Tibial nerve (tissue), 4 donors: ENCODE results near the gene KNTC1. TPM values are rescaled to one million over a fixed set of nuclear protein-coding genes. Genes with fewer than 3 reads are reported as not detected.

Experiments used
- DNase-seq, 2 donors: peaks; one replicate each; pipeline ENCODE4 v3.0.0-alpha.2; 2019; ENCODE audit warnings: low spot score in 2 of 2
- H3K27ac ChIP-seq, 4 donors: fragments of 200-600 bp; sonication (generic) in 3 of 4; one replicate each; pipeline ENCODE4 v1.5.1; 2017 to 2019; ENCODE audit warnings: mild to moderate bottlenecking in 1 of 4
- H3K27me3 ChIP-seq, 2 donors: fragments of 200-600 bp; sonication (generic) in 1 of 2; one replicate each; pipeline versions ENCODE4 v1.5.1 to v1.6.0; 2017 to 2019
- H3K36me3 ChIP-seq, 3 donors: fragments of 200-600 bp; sonication (generic); one replicate each; pipeline ENCODE4 v1.5.1; 2018 to 2019
- H3K4me1 ChIP-seq, 4 donors: fragments of 200-600 bp; sonication (generic) in 3 of 4; one replicate each; pipeline ENCODE4 v1.5.1; 2017 to 2019
- H3K4me3 ChIP-seq, 4 donors: fragments of 200-600 bp; sonication (generic) in 3 of 4; one replicate each; pipeline ENCODE4 v1.5.1; 2017 to 2019; ENCODE audit warnings: mild to moderate bottlenecking in 1 of 4, moderate library complexity in 1 of 4
- H3K9me3 ChIP-seq, 4 donors: fragments of 200-600 bp; sonication (generic) in 3 of 4; one replicate each; pipeline ENCODE4 v1.5.1; 2017 to 2019
- CTCF ChIP-seq, 5 experiments: fragments of 200-600 bp in 3 of 5; fragments of 450-650 bp in 2 of 5; sonication (generic) in 3 of 5; IDR thresholded peaks; one replicate each; pipeline ENCODE4 v1.5.1; 2016 to 2019; ENCODE audit warnings: antibody characterized with exemption in 5 of 5, mild to moderate bottlenecking in 3 of 5, moderate library complexity in 2 of 5
- EP300 ChIP-seq, 2 donors: sonication (generic); formaldehyde crosslinking; IDR thresholded peaks; one replicate each; pipeline ENCODE4 v1.6.1; 2017; ENCODE audit warnings: antibody characterized with exemption in 2 of 2, mild to moderate bottlenecking in 1 of 2
- POLR2A ChIP-seq, 2 donors: fragments of 450-650 bp; IDR thresholded peaks; one replicate each; pipeline ENCODE4 v1.6.1; 2017; ENCODE audit warnings: antibody characterized with exemption in 2 of 2, mild to moderate bottlenecking in 2 of 2, moderate library complexity in 2 of 2
- WGBS, 2 donors: methylation state at CpG; one replicate each; pipeline ENCODE4 v1.1.5; 2018; 5-methylcytosine and 5-hydroxymethylcytosine counted together
- total RNA-seq, 4 donors: library from RNA; depleted of rRNA; stranded (reverse); fragments of >200 nt; gene quantifications; one replicate each; pipeline ENCODE4 v1.1.0, GENCODE V29; 2016

Gene KNTC1
- total RNA-seq, 4 donors from 2014 or later: 14.2 to 27.8 (median 19.7) TPM

- TF ChIP-seq EP300 (IDR thresholded peaks at IDR 0.05) (no peak), CTCF (IDR thresholded peaks at IDR 0.05) (no peak)
- no peak for DNase-seq
- Histone ChIP-seq H3K36me3 (peaks cover 8 to 78% (median 39%) of the 10 kb centered on the region in 3 donors), H3K9me3 (no peaks in the 10 kb centered on the region), H3K27ac (no peak overlapping the region), H3K4me1 (peaks cover 0 to 32% (median 22%) of the 10 kb centered on the region in 4 donors), H3K4me3 (no peak overlapping the region), H3K27me3 (no peaks in the 10 kb centered on the region)
- 81 to 92% methylated on average over 1 of the region's 1 CpG for WGBS, 2 donors
Observed at GRCh38 chr12:122519418-122519817, 7.6 kb upstream of the KNTC1 start.

GRCh38 chr12:122520676-122521075 is 6.4 kb upstream of the KNTC1 start:
- Histone ChIP-seq H3K4me1 (peaks cover 0 to 41% (median 32%) of the 10 kb centered on the region in 4 donors), H3K27ac (no peak overlapping the region), H3K36me3 (peaks cover 8 to 66% (median 30%) of the 10 kb centered on the region in 3 donors), H3K4me3 (no peak overlapping the region), H3K27me3 (no peaks in the 10 kb centered on the region), H3K9me3 (no peaks in the 10 kb centered on the region)
- WGBS, 2 donors: 93% methylated on average over 4 of the region's 4 CpGs
- DNase-seq: no peak
- TF ChIP-seq CTCF (IDR thresholded peaks at IDR 0.05): no peak
- no peak for TF ChIP-seq POLR2A (IDR thresholded peaks at IDR 0.05)
- no peak for TF ChIP-seq EP300 (IDR thresholded peaks at IDR 0.05)

- Histone ChIP-seq H3K27ac (peak overlapping the region in 3 of 4 donors; percentile 1 to 82 (median 45)), H3K4me3 (peak overlapping the region in 1 of 4 donors; percentile 49), H3K9me3 (no peaks in the 10 kb centered on the region), H3K27me3 (no peaks in the 10 kb centered on the region), H3K36me3 (peaks cover 3 to 40% (median 9%) of the 10 kb centered on the region in 3 donors), H3K4me1 (peaks cover 0 to 53% (median 35%) of the 10 kb centered on the region in 4 donors)
- 30 to 38% methylated on average over 8 of the region's 8 CpGs for WGBS, 2 donors
- no peak for TF ChIP-seq POLR2A (IDR thresholded peaks at IDR 0.05)
- TF ChIP-seq CTCF (IDR thresholded peaks at IDR 0.05): no peak
- no peak for TF ChIP-seq EP300 (IDR thresholded peaks at IDR 0.05)
- no peak for DNase-seq
Observed at GRCh38 chr12:122523280-122523679, 3.8 kb upstream of the KNTC1 start.

GRCh38 chr12:122523846-122524718 is 3.0 kb upstream of the KNTC1 start:
- no peak for DNase-seq
- Histone ChIP-seq H3K27ac (peak overlapping the region in 2 of 4 donors; percentile 82 to 97), H3K4me3 (peak overlapping the region in 3 of 4 donors; percentile 34 to 49 (median 40)), H3K9me3 (no peaks in the 10 kb centered on the region), H3K4me1 (peaks cover 0 to 57% (median 35%) of the 10 kb centered on the region in 4 donors), H3K36me3 (peaks cover 0 to 32% (median 5%) of the 10 kb centered on the region in 3 donors), H3K27me3 (no peaks in the 10 kb centered on the region)
- 16 to 18% methylated on average over 8 of the region's 8 CpGs for WGBS, 2 donors
- TF ChIP-seq EP300 (IDR thresholded peaks at IDR 0.05) (no peak), POLR2A (IDR thresholded peaks at IDR 0.05) (no peak), CTCF (IDR thresholded peaks at IDR 0.05) (no peak)

- H3K9me3 ChIP-seq: no peaks in the 10 kb centered on the region
- peaks cover 0 to 45% (median 29%) of the 10 kb centered on the region in 4 donors for H3K4me1 ChIP-seq
Observed at GRCh38 chr12:122527478-122527944, 462 bp downstream of the KNTC1 start.

More at GRCh38 chr12:122527478-122527944, 462 bp downstream of the KNTC1 start:
- Histone ChIP-seq H3K36me3 (no peaks in the 10 kb centered on the region), H3K4me3 (peak overlapping the region; percentile 29 to 67 (median 52)), H3K27ac (peak overlapping the region; percentile 58 to 98 (median 95)), H3K27me3 (no peaks in the 10 kb centered on the region)
- no peak for DNase-seq
- WGBS, 2 donors: 0 to 1% methylated on average over 21 of the region's 21 CpGs
- TF ChIP-seq CTCF (IDR thresholded peaks at IDR 0.05) (no peak), POLR2A (IDR thresholded peaks at IDR 0.05) (no peak), EP300 (IDR thresholded peaks at IDR 0.05) (no peak)
